Small intestine (tissue), 7 donors: ENCODE measurements around the gene WDR26. TPM values are rescaled to one million over a fixed set of nuclear protein-coding genes. Genes with fewer than 3 reads are reported as not detected.
"Not testable (repeated sequence)": the region's sequence is repeated elsewhere in the genome, so short reads cannot be mapped to it uniquely, and the experiment has no call there.

Experiments
- DNase-seq, 2 donors: peaks; one replicate each; pipeline versions ENCODE4 v3.0.0 to v3.0.0-alpha.2; 2013
- FAIRE-seq: peaks from 2 replicates; lab custom pipeline; 2012; peaks lifted over from hg19 to GRCh38; lab: Jason Lieb, UNC
- H3K27ac ChIP-seq, 3 donors: one replicate each; pipeline ENCODE4 v1.5.1; 2013; ENCODE audit warnings: low read length in 2 of 3, mild to moderate bottlenecking in 2 of 3, control low read depth in 1 of 3, inconsistent platforms in 1 of 3, low read depth in 1 of 3, moderate library complexity in 1 of 3
- H3K27me3 ChIP-seq, 3 donors: one replicate each; pipeline ENCODE4 v1.6.1; 2013; ENCODE audit warnings: low read length in 3 of 3, inconsistent platforms in 1 of 3; ENCODE audit not compliant: control insufficient read depth in 3 of 3, insufficient read depth in 3 of 3
- H3K36me3 ChIP-seq, 3 donors: one replicate each; pipeline ENCODE4 v1.6.1; 2013; ENCODE audit warnings: low read length in 3 of 3, inconsistent platforms in 1 of 3, low read depth in 1 of 3, mild to moderate bottlenecking in 1 of 3, moderate library complexity in 1 of 3; ENCODE audit not compliant: control insufficient read depth in 3 of 3, insufficient read depth in 2 of 3
- H3K4me1 ChIP-seq, 3 donors: one replicate each; pipeline ENCODE4 v1.6.1; 2013; ENCODE audit warnings: low read length in 2 of 3, inconsistent platforms in 1 of 3, low read depth in 1 of 3, mild to moderate bottlenecking in 1 of 3, moderate library complexity in 1 of 3; ENCODE audit not compliant: control insufficient read depth in 3 of 3, insufficient read depth in 2 of 3
- H3K4me3 ChIP-seq, 3 donors: one replicate each; pipeline ENCODE4 v1.5.1; 2013; ENCODE audit warnings: low read length in 3 of 3, control low read depth in 1 of 3, inconsistent platforms in 1 of 3, low read depth in 1 of 3, mild to moderate bottlenecking in 1 of 3, moderate library complexity in 1 of 3
- H3K9me3 ChIP-seq, 2 donors: one replicate each; pipeline ENCODE4 v1.6.1; 2013; ENCODE audit warnings: low read depth in 1 of 2, low read length in 1 of 2; ENCODE audit not compliant: control insufficient read depth in 2 of 2, insufficient read depth in 1 of 2
- WGBS, 3 donors: extraction: QIAGEN DNeasy Blood & Tissue Kit; methylation state at CpG; one replicate each; pipeline ENCODE4 v1.1.7; 2013; 5-methylcytosine and 5-hydroxymethylcytosine counted together
- polyA plus RNA-seq, 4 donors: library from polyadenylated mRNA; stranded (reverse) in 3 of 4; unstranded in 1 of 4; fragments of 200-250 nt in 3 of 4; fragments of 120-200 nt in 1 of 4; gene quantifications; one replicate each; pipeline versions ENCODE4 v1.2.1 to v1.2.3, GENCODE V29; 2013
- donor health status: healthy with polysubstance abuse.
- donor health status: control.
- donor health status: control.
- donor health status: Bipolar disorder and iron deficiency.
- donor health status: healthy.

Gene WDR26
- polyA plus RNA-seq, 4 donors, result 15.9 to 66.1 (median 19.1) TPM

GRCh38 chr1:224358237-224358636 lies 76.4 kb downstream of the WDR26 start:
- no peaks in the 10 kb centered on the region for H3K27me3 ChIP-seq
- FAIRE-seq (no peak), DNase-seq (no peak)
- 11 to 42% (median 29%) methylated on average over 4 of the region's 4 CpGs for WGBS, 3 donors
- H3K4me3 ChIP-seq, result peak overlapping the region in 2 of 3 donors; percentile 70 to 78
- H3K27ac ChIP-seq, result peak overlapping the region in 1 of 3 donors; percentile 94
- no peaks in the 10 kb centered on the region for H3K9me3 ChIP-seq
- H3K36me3 ChIP-seq, result peaks cover 0 to 17% (median 3%) of the 10 kb centered on the region in 3 donors
- peaks cover 4 to 24% (median 9%) of the 10 kb centered on the region in 3 donors for H3K4me1 ChIP-seq

- WGBS, 3 donors, result 8 to 27% (median 14%) methylated on average over 9 of the region's 9 CpGs
Observed at GRCh38 chr1:224357626-224358124, 76.9 kb downstream of the WDR26 start.

GRCh38 chr1:224356685-224357625 lies 77.6 kb downstream of the WDR26 start, which contains the start of gene CNIH4:
Gene CNIH4 (plus strand): TSS chr1:224356879. CDS start chr1:224356925, 46 bp downstream.
- no peaks in the 10 kb centered on the region for H3K27me3 ChIP-seq
- 0 to 1% (median 0%) methylated on average over 55 to 78 of the region's 78 CpGs for WGBS, 3 donors

More at GRCh38 chr1:224357626-224358124, 76.9 kb downstream of the WDR26 start:
- peaks cover 0 to 14% (median 3%) of the 10 kb centered on the region in 3 donors for H3K36me3 ChIP-seq
- DNase-seq (peak in 1 of 2 donors; percentile 60), FAIRE-seq (no peak)
- peak overlapping the region; percentile 78 to 94 (median 85) for H3K27ac ChIP-seq
- H3K4me3 ChIP-seq, result peak overlapping the region; percentile 70 to 90 (median 78)
- peaks cover 4 to 24% (median 9%) of the 10 kb centered on the region in 3 donors for H3K4me1 ChIP-seq
- H3K27me3 ChIP-seq, result no peaks in the 10 kb centered on the region
- no peaks in the 10 kb centered on the region for H3K9me3 ChIP-seq

GRCh38 chr1:224353975-224354925 lies 80.3 kb downstream of the WDR26 start:
- 23 to 43% (median 26%) methylated on average over 5 of the region's 5 CpGs for WGBS, 3 donors
- peak; percentile 80 to 91 for DNase-seq
- FAIRE-seq, result no peak
- Histone ChIP-seq H3K27me3 (no peaks in the 10 kb centered on the region), H3K27ac (peak overlapping the region in 2 of 3 donors; percentile 67 to 68), H3K36me3 (no peaks in the 10 kb centered on the region), H3K4me3 (no peak overlapping the region), H3K4me1 (peaks cover 4 to 24% (median 7%) of the 10 kb centered on the region in 3 donors), H3K9me3 (peaks cover 0 to 4% of the 10 kb centered on the region in 2 donors)

More at GRCh38 chr1:224356685-224357625, 77.6 kb downstream of the WDR26 start, which contains the start of gene CNIH4:
- no peak for FAIRE-seq
- Histone ChIP-seq H3K4me3 (peak within 1 kb of the TSS; percentile 70 to 90 (median 78)), H3K9me3 (no peaks in the 10 kb centered on the region), H3K36me3 (peaks cover 0 to 11% (median 3%) of the 10 kb centered on the region in 3 donors), H3K4me1 (peaks cover 4 to 24% (median 9%) of the 10 kb centered on the region in 3 donors), H3K27ac (peak within 1 kb of the TSS; percentile 78 to 94 (median 85))
- DNase-seq, result peak; percentile 97 to 98

- FAIRE-seq, H3K27ac ChIP-seq, H3K27me3 ChIP-seq, H3K9me3 ChIP-seq, H3K36me3 ChIP-seq, DNase-seq, H3K4me3 ChIP-seq: not testable (repeated sequence)
- H3K4me1 ChIP-seq, result peaks cover 0 to 17% (median 3%) of the 10 kb centered on the region in 3 donors
- 94 to 95% (median 95%) methylated on average over 38 to 49 of the region's 49 CpGs for WGBS, 3 donors
Observed at GRCh38 chr1:224352436-224353085, 82.0 kb downstream of the WDR26 start.

- H3K4me1 ChIP-seq, result peaks cover 0 to 12% (median 3%) of the 10 kb centered on the region in 3 donors
- H3K27me3 ChIP-seq, DNase-seq, H3K4me3 ChIP-seq, H3K36me3 ChIP-seq, H3K27ac ChIP-seq, FAIRE-seq, H3K9me3 ChIP-seq: not testable (repeated sequence)
- 91 to 94% (median 92%) methylated on average over 20 to 30 of the region's 30 CpGs for WGBS, 3 donors
Observed at GRCh38 chr1:224349716-224350115, 84.9 kb downstream of the WDR26 start.

GRCh38 chr1:224348137-224348536 lies 86.5 kb downstream of the WDR26 start:
- H3K9me3 ChIP-seq, result peaks cover 0 to 18% of the 10 kb centered on the region in 2 donors
- H3K27ac ChIP-seq, result no peak overlapping the region
- FAIRE-seq (no peak), DNase-seq (no peak)
- H3K4me3 ChIP-seq, result no peak overlapping the region
- no peaks in the 10 kb centered on the region for H3K36me3 ChIP-seq
- no peaks in the 10 kb centered on the region for H3K27me3 ChIP-seq
- no peaks in the 10 kb centered on the region for H3K4me1 ChIP-seq
- whole genome bisulfite sequencing, 3 donors, result 74 to 87% (median 85%) methylated on average over 2 of the region's 2 CpGs
